ENCODE results near the gene PPP2R3A.

- TF ChIP-seq POLR2A (IDR thresholded peaks at IDR 0.05; ENCODE audit: low read depth, low read length), result no peak
- no peak for TF ChIP-seq POLR2AphosphoS5 (IDR thresholded peaks at IDR 0.05; ENCODE audit: low read depth, low read length)
Measured at GRCh38 chr3:135917927-135918597, 47.5 kb upstream of the PPP2R3A start.

Measured in GM12892 (cell line).